Measurements from ENCODE around the gene SIN3A.
"Not testable (repeated sequence)": the region's sequence is repeated elsewhere in the genome, so short reads cannot be mapped to it uniquely, and the experiment has no call there.

The SIN3A gene

GRCh38 chr15:75397494-75397893 lies 54.0 kb downstream of the SIN3A start:
- DNase-seq (ENCODE audit: low read depth) = no peak
- H3K4me3 ChIP-seq (ENCODE audit: low read depth, low read length) = no peak overlapping the region

GRCh38 chr15:75389791-75390382 lies 61.6 kb downstream of the SIN3A start:
- no peak overlapping the region for H3K4me3 ChIP-seq (ENCODE audit: low read depth, low read length)
- DNase-seq (ENCODE audit: low read depth) = no peak

DNA sequence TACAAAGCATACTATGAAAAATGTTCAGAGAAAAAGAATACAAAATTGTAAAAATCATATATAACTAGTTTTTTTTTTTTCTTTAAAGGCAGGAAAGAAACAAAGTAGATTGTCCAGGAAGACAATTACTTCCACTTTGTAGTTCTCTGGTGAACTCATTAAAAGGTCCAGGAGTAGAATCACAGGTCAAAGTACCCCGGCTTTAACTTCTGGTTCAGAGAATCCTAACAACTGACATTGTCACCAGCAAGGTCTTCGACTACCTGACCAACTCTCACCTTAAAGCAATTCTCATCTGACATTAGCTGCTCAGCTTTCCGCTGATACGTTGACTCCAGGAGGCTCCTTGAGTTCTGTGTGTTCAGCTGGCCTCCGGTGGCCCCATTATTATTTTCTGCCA lies 67.5 kb downstream of the SIN3A start:
- not testable (repeated sequence) for DNase-seq (ENCODE audit: low read depth); H3K4me3 ChIP-seq (ENCODE audit: low read depth, low read length)

DNA sequence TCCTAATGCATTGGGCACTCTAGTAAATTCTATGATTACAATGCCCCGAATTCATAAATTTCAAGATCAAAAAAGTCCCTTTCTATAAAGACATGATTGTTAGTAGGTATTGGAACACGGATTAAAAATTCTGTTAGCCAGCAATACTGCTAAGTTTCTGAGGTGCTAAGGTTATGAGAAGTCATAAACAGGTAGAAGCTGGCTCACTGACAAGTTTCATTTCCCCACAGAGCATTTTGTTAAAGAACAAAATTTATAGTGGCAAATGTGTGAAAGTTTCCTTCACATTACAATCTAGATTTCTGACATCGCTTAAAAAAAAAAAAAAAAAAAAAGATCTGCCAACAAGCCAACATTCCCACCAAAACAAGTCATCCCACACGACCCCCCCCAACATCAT lies 70.7 kb downstream of the SIN3A start:
- no peak overlapping the region for H3K4me3 ChIP-seq (ENCODE audit: low read depth, low read length)
- DNase-seq (ENCODE audit: low read depth) = no peak

DNA sequence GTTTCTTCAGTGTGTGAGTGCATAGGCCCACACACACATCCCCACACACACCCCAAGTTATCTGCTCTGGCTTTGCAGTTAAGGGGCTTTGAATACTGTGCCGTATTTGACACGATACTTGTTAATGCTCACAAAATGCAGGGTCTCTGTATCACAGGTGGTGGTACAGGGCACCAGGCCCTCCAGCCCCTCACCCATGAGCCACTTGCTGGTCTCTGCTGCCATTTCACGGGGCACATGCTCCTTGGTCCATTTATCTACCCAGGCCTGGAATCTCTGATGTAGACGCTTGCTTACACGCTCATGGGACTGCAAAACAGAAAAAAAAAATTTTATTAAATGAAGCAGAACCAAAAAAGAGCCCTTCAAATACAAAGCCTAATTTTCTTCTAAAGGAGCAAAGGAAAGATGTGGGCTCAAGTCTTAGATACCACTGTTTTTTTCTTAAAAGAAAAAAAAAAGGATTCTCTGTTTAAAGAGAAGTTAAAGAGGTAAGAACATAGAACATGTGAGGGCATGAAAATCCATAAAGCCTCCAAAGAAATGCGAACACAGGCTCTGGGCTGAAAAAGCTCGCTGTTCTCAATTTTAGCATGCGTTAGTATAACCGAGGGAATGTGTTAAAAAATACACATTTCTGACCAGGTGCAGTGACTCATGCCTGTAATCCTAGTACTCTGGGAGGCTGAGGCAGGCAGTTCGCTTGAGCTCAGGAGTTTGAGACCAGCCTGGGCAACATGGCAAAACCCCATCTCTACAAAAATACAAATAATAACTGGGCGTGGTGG lies 79.4 kb downstream of the SIN3A start:
- DNase-seq (ENCODE audit: low read depth) = no peak
- no peak overlapping the region for H3K4me3 ChIP-seq (ENCODE audit: low read depth, low read length)

- H3K4me3 ChIP-seq (ENCODE audit: low read depth, low read length) = no peak overlapping the region
- no peak for DNase-seq (ENCODE audit: low read depth)
Observed at GRCh38 chr15:75371486-75371885, 80.0 kb downstream of the SIN3A start.

DNA sequence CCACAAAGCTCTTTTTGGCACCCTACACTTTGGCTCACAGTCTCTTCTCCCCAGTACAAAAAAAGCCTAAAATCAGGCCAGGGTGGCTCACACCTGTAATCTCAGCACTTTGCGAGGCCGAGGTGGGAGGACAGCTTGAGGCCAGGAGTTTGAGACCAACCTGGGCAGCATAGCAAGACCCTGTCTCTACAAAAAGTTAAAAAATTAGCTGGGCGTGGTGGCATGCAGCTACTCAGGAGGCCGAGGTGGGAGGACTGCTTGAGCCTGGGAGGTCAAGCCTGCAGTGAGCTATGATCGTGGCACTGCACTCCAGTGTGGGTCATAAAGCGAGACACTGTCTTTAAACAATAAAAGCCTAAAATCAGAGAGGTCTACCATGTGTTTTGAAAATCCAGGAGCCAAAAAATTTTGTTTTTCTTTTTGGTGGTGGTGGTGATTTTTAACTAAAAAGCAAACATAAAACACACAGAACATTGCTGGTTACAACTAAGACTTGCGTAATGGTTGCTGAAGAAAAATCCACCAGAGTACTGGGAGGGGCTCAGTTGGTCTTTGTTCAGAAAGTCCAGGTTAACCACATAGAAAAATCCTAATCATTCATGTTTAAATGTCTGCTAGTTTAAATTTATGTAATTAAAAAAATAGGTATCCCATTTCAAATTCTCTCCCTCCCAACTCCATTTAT lies 81.5 kb downstream of the SIN3A start:
- no peak overlapping the region for H3K4me3 ChIP-seq (ENCODE audit: low read depth, low read length)
- DNase-seq (ENCODE audit: low read depth) = no peak

DNA sequence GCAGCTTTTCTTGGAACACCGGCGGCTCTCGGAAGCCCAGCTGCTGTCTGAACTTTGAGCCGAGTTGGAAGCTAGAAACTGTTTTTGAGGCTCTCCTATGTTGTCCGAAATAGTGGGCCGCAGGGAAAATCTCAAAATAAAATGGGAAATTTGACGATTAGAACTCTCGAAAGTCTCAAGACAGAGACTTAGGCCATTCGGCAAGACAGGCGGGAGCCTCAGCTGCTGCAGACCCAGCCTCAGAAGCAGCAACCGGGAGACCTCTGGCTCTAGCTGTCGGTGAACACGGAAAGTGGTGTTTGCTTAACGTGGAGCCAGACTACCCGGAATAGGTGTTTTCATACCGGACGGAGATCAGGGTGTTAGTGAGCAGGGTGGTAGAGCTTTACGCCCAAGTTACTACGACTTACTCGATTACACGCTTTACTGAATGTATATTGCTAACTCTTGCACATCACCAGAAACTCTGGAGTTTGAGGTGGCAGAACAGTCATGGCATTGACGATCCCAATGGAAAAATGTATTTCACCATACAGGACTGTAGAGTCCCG lies 82.7 kb downstream of the SIN3A start:
- no peak for DNase-seq (ENCODE audit: low read depth)
- H3K4me3 ChIP-seq (ENCODE audit: low read depth, low read length) = peak overlapping the region; percentile 96

GRCh38 chr15:75367913-75368688 lies 83.4 kb downstream of the SIN3A start, which contains the start of gene MAN2C1:
MAN2C1 (minus strand) TSS chr15:75368607; CDS start chr15:75368583, 24 bp downstream.
- peak; percentile 83 for DNase-seq (ENCODE audit: low read depth)
- H3K4me3 ChIP-seq (ENCODE audit: low read depth, low read length) = peak within 1 kb of the TSS; percentile 96

GRCh38 chr15:75367406-75367912 lies 84.0 kb downstream of the SIN3A start:
- DNase-seq (ENCODE audit: low read depth) = no peak
- H3K4me3 ChIP-seq (ENCODE audit: low read depth, low read length) = peak overlapping the region; percentile 96

DNA sequence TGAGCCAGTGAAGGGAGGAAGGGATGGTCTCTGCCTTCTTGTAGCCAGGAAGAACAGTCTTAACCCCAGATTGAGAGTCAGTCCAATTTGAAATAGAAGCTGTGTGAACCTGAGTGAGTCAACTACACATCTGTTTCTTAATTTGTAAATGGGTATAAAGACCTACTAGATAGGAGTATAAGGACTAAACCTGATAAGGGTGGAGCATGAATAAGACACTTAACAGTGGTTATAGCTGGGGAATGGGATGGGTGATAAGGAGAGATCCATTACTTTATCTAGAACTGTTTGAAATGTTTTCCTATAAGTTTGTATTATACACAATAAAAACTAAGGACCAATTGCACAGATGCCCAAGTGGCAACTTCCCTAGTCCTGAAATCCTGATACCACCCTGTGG lies 84.5 kb downstream of the SIN3A start:
- DNase-seq (ENCODE audit: low read depth) = no peak
- no peak overlapping the region for H3K4me3 ChIP-seq (ENCODE audit: low read depth, low read length)

- H3K4me3 ChIP-seq (ENCODE audit: low read depth, low read length) = no peak overlapping the region
- no peak for DNase-seq (ENCODE audit: low read depth)
Observed at GRCh38 chr15:75366163-75366562, 85.3 kb downstream of the SIN3A start.

- H3K4me3 ChIP-seq (ENCODE audit: low read depth, low read length) = no peak overlapping the region
- no peak for DNase-seq (ENCODE audit: low read depth)
Observed at GRCh38 chr15:75364881-75365280, 86.6 kb downstream of the SIN3A start.

- no peak for DNase-seq (ENCODE audit: low read depth)
- H3K4me3 ChIP-seq (ENCODE audit: low read depth, low read length) = no peak overlapping the region
Observed at GRCh38 chr15:75363786-75364185, 87.7 kb downstream of the SIN3A start.

DNA sequence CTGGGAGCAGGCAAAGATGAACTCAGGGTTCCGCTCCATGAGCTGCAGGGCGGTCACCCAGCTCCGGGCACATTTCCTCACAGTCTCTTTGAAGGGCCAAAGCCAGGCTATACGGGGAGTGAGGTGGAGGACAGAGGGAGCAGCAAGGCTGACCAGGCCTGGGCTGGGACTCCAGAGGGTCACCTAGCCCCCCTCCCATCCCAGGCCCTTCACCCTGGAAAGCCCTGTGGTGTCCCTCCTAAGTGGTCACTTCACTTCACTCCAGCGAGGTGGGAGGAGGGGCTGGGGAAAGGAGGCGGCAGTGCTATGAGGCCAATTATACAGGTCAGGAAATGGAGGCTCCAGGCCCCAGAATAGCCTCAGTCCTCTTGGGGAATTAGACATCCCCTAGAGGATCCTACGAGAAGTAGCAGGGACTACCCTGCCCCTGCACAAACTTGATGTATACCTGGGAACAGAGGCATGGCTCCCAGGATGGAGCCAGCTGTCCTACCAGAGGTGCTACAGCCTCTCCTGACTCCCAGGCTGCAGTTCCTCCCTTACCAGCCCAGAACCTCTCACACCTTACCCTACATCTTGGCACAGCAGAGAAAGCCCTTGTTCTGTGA lies 88.7 kb downstream of the SIN3A start:
- DNase-seq (ENCODE audit: low read depth) = no peak
- H3K4me3 ChIP-seq (ENCODE audit: low read depth, low read length) = no peak overlapping the region

DNA sequence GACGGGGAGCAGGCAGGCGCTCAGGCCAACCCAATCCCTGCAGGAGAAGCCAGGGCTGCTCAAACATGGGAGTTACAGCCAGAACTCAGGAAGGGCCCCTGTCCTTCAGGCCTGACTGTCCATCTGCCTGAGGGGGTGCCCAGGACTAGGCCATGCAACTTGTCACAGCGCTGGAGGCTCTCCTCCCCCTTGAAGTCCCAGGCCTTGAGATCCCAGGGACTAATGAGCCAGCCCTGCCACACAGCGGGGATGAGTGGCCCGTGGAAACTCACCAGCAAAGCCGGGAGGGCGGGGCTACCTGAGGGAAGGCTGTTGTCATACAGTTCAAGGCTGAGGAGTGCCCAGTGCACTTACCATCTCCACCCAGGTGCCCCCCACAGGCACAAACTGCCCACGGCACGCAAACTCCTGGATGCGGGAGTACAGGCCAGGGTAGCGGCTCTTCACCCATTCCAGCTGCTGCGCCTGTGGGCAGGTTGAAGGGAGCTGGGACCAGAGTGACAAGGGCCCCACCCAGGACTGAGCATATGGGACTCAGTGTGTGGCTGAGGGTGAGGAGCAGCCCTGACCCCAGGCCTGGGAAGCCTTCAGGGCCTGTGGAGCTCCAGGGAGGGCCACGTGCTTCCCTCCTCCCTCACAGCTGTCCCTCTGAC lies 89.4 kb downstream of the SIN3A start:
- H3K4me3 ChIP-seq (ENCODE audit: low read depth, low read length) = no peak overlapping the region
- DNase-seq (ENCODE audit: low read depth) = no peak

DNA sequence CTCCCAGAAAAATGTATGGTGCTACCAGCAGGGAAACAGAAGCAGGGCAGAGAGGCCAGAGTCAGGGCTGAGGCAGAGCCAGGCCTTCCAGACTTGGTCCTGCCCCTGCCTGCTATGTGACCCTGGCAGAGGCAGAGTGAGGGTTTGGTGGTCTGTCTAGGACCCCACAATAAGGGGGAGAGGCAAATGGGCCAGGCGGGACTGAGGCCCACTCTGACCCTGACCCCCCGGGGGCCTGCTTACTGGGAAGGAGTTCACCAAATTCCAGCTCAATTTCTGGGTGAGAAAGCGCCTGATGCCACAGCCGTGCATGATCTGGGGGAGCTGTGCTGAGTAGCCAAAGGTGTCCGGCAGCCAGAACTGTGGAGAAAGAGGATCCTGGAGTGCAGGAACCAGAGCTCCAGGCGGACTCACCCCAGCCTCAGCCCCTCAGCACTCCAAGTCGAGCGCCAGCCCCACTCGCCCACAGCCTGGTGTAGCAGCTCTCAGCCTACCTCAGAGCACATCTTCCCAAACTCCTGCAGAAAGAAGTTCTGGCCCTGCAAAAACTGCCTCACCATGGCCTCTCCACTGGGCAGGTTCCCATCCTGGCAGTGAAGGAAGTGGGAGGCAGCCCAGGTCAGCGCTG lies 90.0 kb downstream of the SIN3A start:
- DNase-seq (ENCODE audit: low read depth) = no peak
- no peak overlapping the region for H3K4me3 ChIP-seq (ENCODE audit: low read depth, low read length)

- H3K4me3 ChIP-seq (ENCODE audit: low read depth, low read length) = no peak overlapping the region
- DNase-seq (ENCODE audit: low read depth) = no peak
Observed at GRCh38 chr15:75360856-75361255, 90.6 kb downstream of the SIN3A start.

All from skeletal muscle cell (primary cell).